BLaER1 (cell line): ENCODE measurements around the gene GSKIP.
A peak's percentile ranks its signal among the peaks of the same experiment; 100 is the strongest.
"Not testable (repeated sequence)": the region's sequence is repeated elsewhere in the genome, so short reads cannot be mapped to it uniquely, and the experiment has no call there.

Experiments
- H3K27ac ChIP-seq: shearing (Covaris generic); formaldehyde crosslinking; 2 replicates; pipeline ENCODE4 v1.8.1; 2022
- H3K27me3 ChIP-seq: shearing (Covaris generic); formaldehyde crosslinking; 2 replicates; pipeline ENCODE4 v1.8.1; 2022
- H3K36me3 ChIP-seq: shearing (Covaris generic); formaldehyde crosslinking; 2 replicates; pipeline ENCODE4 v1.8.1; 2022
- H3K4me1 ChIP-seq: shearing (Covaris generic); formaldehyde crosslinking; 2 replicates; pipeline ENCODE4 v1.8.1; 2022
- H3K4me2 ChIP-seq: shearing (Covaris generic); formaldehyde crosslinking; 2 replicates; pipeline ENCODE4 v1.8.1; 2022
- H3K4me3 ChIP-seq: shearing (Covaris generic); formaldehyde crosslinking; 2 replicates; pipeline ENCODE4 v1.8.1; 2022
- H3K9ac ChIP-seq: shearing (Covaris generic); formaldehyde crosslinking; 2 replicates; pipeline ENCODE4 v1.8.1; 2022
- H3K9me3 ChIP-seq: shearing (Covaris generic); formaldehyde crosslinking; 2 replicates; pipeline ENCODE4 v1.8.1; 2022
- H4K20me1 ChIP-seq: shearing (Covaris generic); formaldehyde crosslinking; 2 replicates; pipeline ENCODE4 v1.8.1; 2022
- Cebpa-rat ChIP-seq: shearing (Covaris generic); IDR thresholded peaks from 2 replicates; pipeline ENCODE4 v1.8.1; 2022

Gene GSKIP

GRCh38 chr14:96362965-96363750, at the start of gene GSKIP, which contains the start of gene ATG2B:
TSS of gene GSKIP (plus strand) at chr14:96363526. CDS start at chr14:96382248, 18,722 bp downstream.
TSS of gene ATG2B (minus strand) at chr14:96363341. CDS start at chr14:96362976, 365 bp downstream.
- peaks cover 80% of the 10 kb centered on the region for H4K20me1 ChIP-seq
- peak within 1 kb of the TSS; percentile 81 for H3K27ac ChIP-seq
- no peaks in the 10 kb centered on the region for H3K27me3 ChIP-seq
- peak within 1 kb of the TSS; percentile 75 for H3K4me3 ChIP-seq
- H3K4me2 ChIP-seq: peak within 1 kb of the TSS; percentile 92
- H3K9ac ChIP-seq: peak within 1 kb of the TSS; percentile 83
- H3K9me3 ChIP-seq: no peaks in the 10 kb centered on the region
- peaks cover 31% of the 10 kb centered on the region for H3K4me1 ChIP-seq
- H3K36me3 ChIP-seq: peaks cover under 1% of the 10 kb centered on the region; the same call in 1 of the 2 replicates
- TF ChIP-seq Cebpa-rat: no peak

GRCh38 chr14:96316087-96316486, 47.2 kb upstream of the GSKIP start:
- Histone ChIP-seq H3K9ac (no peak overlapping the region), H3K27ac (no peak overlapping the region), H3K4me3 (no peak overlapping the region), H3K4me1 (no peaks in the 10 kb centered on the region), H3K27me3 (no peaks in the 10 kb centered on the region), H3K36me3 (peaks cover 49% of the 10 kb centered on the region), H4K20me1 (no peaks in the 10 kb centered on the region), H3K9me3 (no peaks in the 10 kb centered on the region), H3K4me2 (no peak overlapping the region)
- no peak for TF ChIP-seq Cebpa-rat

GRCh38 chr14:96318836-96319235, 44.5 kb upstream of the GSKIP start:
- Histone ChIP-seq H3K27ac (no peak overlapping the region), H3K4me2 (no peak overlapping the region), H3K36me3 (peaks cover 62% of the 10 kb centered on the region), H3K9ac (no peak overlapping the region), H3K9me3 (no peaks in the 10 kb centered on the region), H3K4me3 (no peak overlapping the region), H4K20me1 (no peaks in the 10 kb centered on the region), H3K27me3 (no peaks in the 10 kb centered on the region), H3K4me1 (no peaks in the 10 kb centered on the region)
- no peak for TF ChIP-seq Cebpa-rat

GRCh38 chr14:96320605-96321004, 42.7 kb upstream of the GSKIP start:
- no peak overlapping the region for H3K27ac ChIP-seq
- H4K20me1 ChIP-seq: no peaks in the 10 kb centered on the region
- H3K4me3 ChIP-seq: no peak overlapping the region
- H3K9me3 ChIP-seq: no peaks in the 10 kb centered on the region
- no peaks in the 10 kb centered on the region for H3K4me1 ChIP-seq
- TF ChIP-seq Cebpa-rat: no peak
- H3K27me3 ChIP-seq: no peaks in the 10 kb centered on the region
- H3K4me2 ChIP-seq: no peak overlapping the region
- H3K36me3 ChIP-seq: peaks cover 65% of the 10 kb centered on the region
- no peak overlapping the region for H3K9ac ChIP-seq

- Histone ChIP-seq H3K4me2 (no peak overlapping the region), H3K4me1 (no peaks in the 10 kb centered on the region), H3K27ac (no peak overlapping the region), H3K9me3 (no peaks in the 10 kb centered on the region), H4K20me1 (no peaks in the 10 kb centered on the region), H3K27me3 (no peaks in the 10 kb centered on the region), H3K36me3 (peaks cover 62% of the 10 kb centered on the region), H3K4me3 (no peak overlapping the region), H3K9ac (no peak overlapping the region)
- TF ChIP-seq Cebpa-rat: no peak
These were observed 39.1 kb upstream of the GSKIP start for GRCh38 chr14:96324219-96324618.

GRCh38 chr14:96338551-96338950, 24.8 kb upstream of the GSKIP start:
- H3K9ac ChIP-seq: no peak overlapping the region
- peaks cover 50% of the 10 kb centered on the region for H3K36me3 ChIP-seq
- no peaks in the 10 kb centered on the region for H4K20me1 ChIP-seq
- H3K9me3 ChIP-seq: no peaks in the 10 kb centered on the region; the same call in 1 of the 2 replicates
- no peak overlapping the region for H3K4me2 ChIP-seq
- H3K27me3 ChIP-seq: no peaks in the 10 kb centered on the region
- no peak overlapping the region for H3K4me3 ChIP-seq
- H3K4me1 ChIP-seq: no peaks in the 10 kb centered on the region
- no peak overlapping the region for H3K27ac ChIP-seq
- no peak for TF ChIP-seq Cebpa-rat

GRCh38 chr14:96341323-96341722, 22.0 kb upstream of the GSKIP start:
- no peaks in the 10 kb centered on the region; the same call in 1 of the 2 replicates for H3K9me3 ChIP-seq
- TF ChIP-seq Cebpa-rat: no peak
- H3K36me3 ChIP-seq: peaks cover 46% of the 10 kb centered on the region
- no peaks in the 10 kb centered on the region for H3K27me3 ChIP-seq
- H3K4me2 ChIP-seq: no peak overlapping the region
- H4K20me1 ChIP-seq: 0 out of 2 replicates have a peak, but pooled peaks cover 2% of the 10 kb centered on the region
- no peak overlapping the region for H3K4me3 ChIP-seq
- no peak overlapping the region for H3K27ac ChIP-seq
- no peak overlapping the region for H3K9ac ChIP-seq
- H3K4me1 ChIP-seq: no peaks in the 10 kb centered on the region

- no peak overlapping the region for H3K9ac ChIP-seq
- no peaks in the 10 kb centered on the region for H3K27me3 ChIP-seq
- no peak overlapping the region for H3K4me3 ChIP-seq
- no peak overlapping the region for H3K4me2 ChIP-seq
- H3K4me1 ChIP-seq: no peaks in the 10 kb centered on the region
- TF ChIP-seq Cebpa-rat: no peak
- H4K20me1 ChIP-seq: peaks cover 30% of the 10 kb centered on the region; the same call in 1 of the 2 replicates
- H3K9me3 ChIP-seq: no peaks in the 10 kb centered on the region
- H3K27ac ChIP-seq: no peak overlapping the region
- H3K36me3 ChIP-seq: peaks cover 11% of the 10 kb centered on the region
These were observed 17.7 kb upstream of the GSKIP start for GRCh38 chr14:96345669-96346068.

GRCh38 chr14:96347957-96348356, 15.4 kb upstream of the GSKIP start:
- H3K9me3 ChIP-seq, H3K4me3 ChIP-seq, H3K4me1 ChIP-seq, H3K36me3 ChIP-seq, H3K27me3 ChIP-seq, H3K27ac ChIP-seq, H3K4me2 ChIP-seq, H3K9ac ChIP-seq: not testable (repeated sequence)
- peaks cover 50% of the 10 kb centered on the region for H4K20me1 ChIP-seq

GRCh38 chr14:96349286-96350075, 13.8 kb upstream of the GSKIP start:
- Histone ChIP-seq H3K4me1 (no peaks in the 10 kb centered on the region), H3K9ac (no peak overlapping the region), H3K27ac (no peak overlapping the region), H4K20me1 (peaks cover 62% of the 10 kb centered on the region), H3K9me3 (0 out of 2 replicates have a peak, but pooled peaks cover 3% of the 10 kb centered on the region), H3K4me3 (no peak overlapping the region), H3K36me3 (peaks cover 5% of the 10 kb centered on the region; the same call in 1 of the 2 replicates), H3K27me3 (no peaks in the 10 kb centered on the region), H3K4me2 (no peak overlapping the region)
- TF ChIP-seq Cebpa-rat: no peak
